ENCODE measurements around the gene RASIP1.

The RASIP1 gene

GRCh38 chr19:48741129-48741999 lies 954 bp upstream of the RASIP1 start:
- TF ChIP-seq CTCF (IDR thresholded peaks at IDR 0.05), result no peak

GRCh38 chr19:48739404-48740163 lies 826 bp downstream of the RASIP1 start:
- no peak for TF ChIP-seq CTCF (IDR thresholded peaks at IDR 0.05)

- TF ChIP-seq CTCF (IDR thresholded peaks at IDR 0.05), result peak; percentile 47
Observed at GRCh38 chr19:48738557-48739403, 1.6 kb downstream of the RASIP1 start.

GRCh38 chr19:48737360-48737998 lies 2.9 kb downstream of the RASIP1 start:
- no peak for TF ChIP-seq CTCF (IDR thresholded peaks at IDR 0.05)

GRCh38 chr19:48735031-48735615 lies 5.3 kb downstream of the RASIP1 start:
- TF ChIP-seq CTCF (IDR thresholded peaks at IDR 0.05), result no peak

GRCh38 chr19:48734625-48735024 lies 5.8 kb downstream of the RASIP1 start:
- TF ChIP-seq CTCF (IDR thresholded peaks at IDR 0.05), result no peak
